ENCODE results near the gene TGFBR1. TPM values are rescaled to one million over a fixed set of nuclear protein-coding genes. Genes with fewer than 3 reads are reported as not detected.

TGFBR1 gene
- total RNA-seq = 100 to 1,000 TPM in 1 of 2 donors, 10 to 100 TPM in 1; 62.7 to 105 TPM

DNA sequence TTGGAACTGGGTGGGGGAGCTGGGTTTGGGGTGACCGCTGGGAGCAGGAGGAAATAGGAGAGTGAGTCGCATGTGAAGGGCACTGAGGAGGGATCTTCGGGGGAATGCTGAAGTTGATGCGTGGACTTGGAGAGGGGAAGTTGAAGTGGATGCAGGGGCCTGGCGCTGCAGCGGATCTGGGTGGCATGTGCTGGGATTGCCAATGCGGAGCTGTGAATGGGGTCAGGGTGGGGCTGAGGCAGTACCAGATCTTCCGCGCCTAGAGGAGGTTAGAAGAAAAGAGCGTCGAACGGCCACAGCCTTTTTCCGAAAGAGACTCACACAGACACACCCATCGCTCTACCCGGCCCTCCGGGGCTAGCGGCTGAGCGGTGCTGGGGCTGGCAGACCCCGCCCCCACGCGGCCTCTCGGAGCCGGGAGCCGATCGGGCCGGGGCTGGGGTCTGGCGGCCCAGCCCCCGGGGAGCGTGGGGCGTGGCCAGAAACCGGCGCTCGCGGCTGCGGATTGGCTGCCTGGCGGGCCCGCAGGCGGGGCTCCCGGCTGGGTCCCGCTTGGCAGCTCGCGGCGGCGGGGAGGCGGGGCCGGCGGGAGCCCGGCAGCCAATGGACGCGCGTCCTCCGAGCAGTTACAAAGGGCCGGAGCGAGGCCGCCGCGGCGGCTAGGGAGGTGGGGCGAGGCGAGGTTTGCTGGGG lies at the start of gene TGFBR1:
TSS of gene TGFBR1 (plus strand) at position 655 of the 693 bp plus-strand sequence. CDS start 93 bp downstream, outside the sequence.
- peak within 1 kb of the TSS; percentile 81 to 87 for H3K27ac Mint-ChIP-seq
- peak; percentile 93 to 94 for ATAC-seq
- peak; percentile 97 for DNase-seq (ENCODE audit: low spot score)
- peaks cover 3% of the 10 kb centered on the region for H3K9me3 Mint-ChIP-seq
- peaks cover 8% of the 10 kb centered on the region for H3K36me3 Mint-ChIP-seq
- no peaks in the 10 kb centered on the region for H3K27me3 Mint-ChIP-seq
- peak within 1 kb of the TSS; percentile 89 for H3K4me3 Mint-ChIP-seq
- H3K4me1 Mint-ChIP-seq (ENCODE audit: low read depth in 2 of 2) = peaks cover 56 to 64% of the 10 kb centered on the region in 2 donors

GRCh38 chr9:99055384-99055783 lies 49.5 kb upstream of the TGFBR1 start:
- H3K27me3 Mint-ChIP-seq = no peaks in the 10 kb centered on the region
- ATAC-seq (no peak), DNase-seq (ENCODE audit: low spot score) (no peak)
- peaks cover 73 to 76% of the 10 kb centered on the region in 2 donors for H3K4me1 Mint-ChIP-seq (ENCODE audit: low read depth in 2 of 2)
- peaks cover 5% of the 10 kb centered on the region for H3K36me3 Mint-ChIP-seq
- peak overlapping the region in 1 of 2 donors; percentile 9 for H3K27ac Mint-ChIP-seq
- H3K9me3 Mint-ChIP-seq = peaks cover 4% of the 10 kb centered on the region
- H3K4me3 Mint-ChIP-seq = peak overlapping the region; percentile 11

DNA sequence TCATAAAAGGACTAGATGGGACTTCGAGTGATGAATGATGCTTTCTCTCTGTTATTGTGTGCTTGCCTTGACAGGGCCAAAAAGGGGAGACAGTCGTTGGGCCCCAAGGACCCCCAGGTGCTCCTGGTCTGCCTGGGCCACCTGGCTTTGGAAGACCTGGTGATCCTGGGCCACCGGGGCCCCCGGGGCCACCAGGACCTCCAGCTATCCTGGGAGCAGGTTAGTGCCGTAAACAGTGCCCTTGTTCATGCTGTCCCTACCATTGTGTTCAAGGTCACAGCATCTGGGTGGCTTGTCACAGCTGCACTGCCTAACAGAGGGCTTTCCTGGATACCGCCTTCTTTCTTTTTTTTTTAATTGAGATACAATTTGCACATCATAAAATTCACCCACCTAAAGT lies 48.7 kb upstream of the TGFBR1 start:
- Mint-ChIP-seq H3K27me3 (no peaks in the 10 kb centered on the region), H3K4me3 (peak overlapping the region; percentile 96), H3K9me3 (peaks cover 4% of the 10 kb centered on the region), H3K27ac (peak overlapping the region; percentile 93 to 95), H3K36me3 (peaks cover 5% of the 10 kb centered on the region), H3K4me1 (ENCODE audit: low read depth in 2 of 2) (peaks cover 77 to 80% of the 10 kb centered on the region in 2 donors)
- DNase-seq (ENCODE audit: low spot score) (no peak), ATAC-seq (no peak)

GRCh38 chr9:99056886-99057664 lies 47.8 kb upstream of the TGFBR1 start:
- ATAC-seq = peak; percentile 63 to 79
- peaks cover 4% of the 10 kb centered on the region for H3K9me3 Mint-ChIP-seq
- no peaks in the 10 kb centered on the region for H3K27me3 Mint-ChIP-seq
- H3K27ac Mint-ChIP-seq = peak overlapping the region; percentile 93 to 95
- H3K4me1 Mint-ChIP-seq (ENCODE audit: low read depth in 2 of 2) = peaks cover 72 to 75% of the 10 kb centered on the region in 2 donors
- H3K4me3 Mint-ChIP-seq = peak overlapping the region; percentile 96
- peaks cover 5% of the 10 kb centered on the region for H3K36me3 Mint-ChIP-seq
- peak; percentile 81 for DNase-seq (ENCODE audit: low spot score)

- H3K9me3 Mint-ChIP-seq = peaks cover 5% of the 10 kb centered on the region
- H3K27ac Mint-ChIP-seq = peak overlapping the region; percentile 93 to 95
- peak; percentile 86 for ATAC-seq
- peak overlapping the region; percentile 96 for H3K4me3 Mint-ChIP-seq
- H3K36me3 Mint-ChIP-seq = peaks cover 7% of the 10 kb centered on the region
- H3K27me3 Mint-ChIP-seq = no peaks in the 10 kb centered on the region
- H3K4me1 Mint-ChIP-seq (ENCODE audit: low read depth in 2 of 2) = peaks cover 70 to 76% of the 10 kb centered on the region in 2 donors
- peak; percentile 89 for DNase-seq (ENCODE audit: low spot score)
These were observed 47.0 kb upstream of the TGFBR1 start for GRCh38 chr9:99057665-99058625.

- peak overlapping the region; percentile 96 for H3K4me3 Mint-ChIP-seq
These were observed 45.7 kb upstream of the TGFBR1 start for GRCh38 chr9:99058964-99059921.

DNA sequence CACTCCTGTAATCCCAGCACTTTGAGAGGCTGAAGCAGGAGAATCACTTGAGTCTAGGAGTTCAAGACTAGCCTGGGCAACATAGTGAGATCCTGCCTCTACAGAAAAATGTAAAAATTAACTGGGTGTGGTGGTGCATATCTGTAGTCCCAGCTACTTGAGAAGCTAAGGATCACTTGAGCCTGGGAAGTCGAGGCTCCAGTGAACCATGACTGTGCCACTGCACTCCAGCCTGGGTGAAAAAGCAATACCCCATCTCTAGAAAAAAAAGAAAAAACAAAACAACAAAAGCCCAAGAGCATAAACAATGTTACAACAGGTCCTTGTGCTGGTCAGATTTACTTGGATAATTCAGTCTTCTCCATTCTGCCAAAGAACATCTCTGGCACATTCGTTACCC lies 44.3 kb upstream of the TGFBR1 start:
- Mint-ChIP-seq H3K9me3 (peaks cover 12% of the 10 kb centered on the region), H3K27ac (peak overlapping the region; percentile 35 to 74), H3K27me3 (no peaks in the 10 kb centered on the region), H3K4me1 (ENCODE audit: low read depth in 2 of 2) (peaks cover 74 to 76% of the 10 kb centered on the region in 2 donors), H3K4me3 (no peak overlapping the region), H3K36me3 (peaks cover 7% of the 10 kb centered on the region)
- DNase-seq (ENCODE audit: low spot score) (no peak), ATAC-seq (no peak)

More at GRCh38 chr9:99058964-99059921, 45.7 kb upstream of the TGFBR1 start:
- peaks cover 73 to 76% of the 10 kb centered on the region in 2 donors for H3K4me1 Mint-ChIP-seq (ENCODE audit: low read depth in 2 of 2)
- ATAC-seq = peak; percentile 77 to 81
- H3K36me3 Mint-ChIP-seq = peaks cover 10% of the 10 kb centered on the region
- peaks cover 8% of the 10 kb centered on the region for H3K9me3 Mint-ChIP-seq
- H3K27ac Mint-ChIP-seq = peak overlapping the region; percentile 93 to 95
- peak; percentile 69 for DNase-seq (ENCODE audit: low spot score)
- no peaks in the 10 kb centered on the region for H3K27me3 Mint-ChIP-seq

- ATAC-seq = no peak
- H3K27me3 Mint-ChIP-seq = no peaks in the 10 kb centered on the region
- no peak overlapping the region for H3K4me3 Mint-ChIP-seq
- no peak for DNase-seq (ENCODE audit: low spot score)
- peaks cover 57 to 60% of the 10 kb centered on the region in 2 donors for H3K4me1 Mint-ChIP-seq (ENCODE audit: low read depth in 2 of 2)
- peaks cover 5% of the 10 kb centered on the region for H3K36me3 Mint-ChIP-seq
- peaks cover 8% of the 10 kb centered on the region for H3K9me3 Mint-ChIP-seq
- H3K27ac Mint-ChIP-seq = peak overlapping the region in 1 of 2 donors; percentile 22
These were observed 42.4 kb upstream of the TGFBR1 start for GRCh38 chr9:99062549-99062948.

DNA sequence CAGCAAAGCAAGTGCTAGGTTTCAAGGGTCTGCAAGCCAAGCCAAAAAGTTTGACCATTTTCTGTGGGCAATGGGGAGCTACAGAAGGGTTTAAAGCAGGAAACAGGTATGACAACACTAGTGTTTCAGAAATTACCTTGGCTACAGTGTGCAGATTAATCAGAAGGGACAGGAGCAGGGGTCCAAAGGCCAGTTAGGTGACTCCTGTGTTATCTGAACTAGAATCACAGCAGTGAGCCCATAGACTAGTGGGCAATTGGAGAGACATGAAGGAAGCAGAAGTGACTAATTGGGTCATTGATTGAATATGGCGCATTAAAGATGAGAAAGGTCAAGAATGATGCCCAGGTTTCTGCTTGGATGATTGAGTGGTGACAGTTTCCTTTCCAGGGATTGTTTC lies 41.4 kb upstream of the TGFBR1 start:
- DNase-seq (ENCODE audit: low spot score) = no peak

GRCh38 chr9:99066571-99066970 lies 38.3 kb upstream of the TGFBR1 start:
- no peak for ATAC-seq
- Mint-ChIP-seq H3K9me3 (peaks cover 8% of the 10 kb centered on the region), H3K36me3 (peaks cover 5% of the 10 kb centered on the region), H3K4me3 (no peak overlapping the region), H3K27ac (no peak overlapping the region), H3K4me1 (ENCODE audit: low read depth in 2 of 2) (peaks cover 45 to 50% of the 10 kb centered on the region in 2 donors), H3K27me3 (no peaks in the 10 kb centered on the region)
- no peak for DNase-seq (ENCODE audit: low spot score)

More for the DNA sequence above, 41.4 kb upstream of the TGFBR1 start:
- Mint-ChIP-seq H3K27ac (peak overlapping the region in 1 of 2 donors; percentile 22), H3K27me3 (no peaks in the 10 kb centered on the region), H3K9me3 (peaks cover 8% of the 10 kb centered on the region), H3K4me3 (no peak overlapping the region), H3K4me1 (ENCODE audit: low read depth in 2 of 2) (peaks cover 49 to 56% of the 10 kb centered on the region in 2 donors), H3K36me3 (peaks cover 5% of the 10 kb centered on the region)
- no peak for ATAC-seq

DNA sequence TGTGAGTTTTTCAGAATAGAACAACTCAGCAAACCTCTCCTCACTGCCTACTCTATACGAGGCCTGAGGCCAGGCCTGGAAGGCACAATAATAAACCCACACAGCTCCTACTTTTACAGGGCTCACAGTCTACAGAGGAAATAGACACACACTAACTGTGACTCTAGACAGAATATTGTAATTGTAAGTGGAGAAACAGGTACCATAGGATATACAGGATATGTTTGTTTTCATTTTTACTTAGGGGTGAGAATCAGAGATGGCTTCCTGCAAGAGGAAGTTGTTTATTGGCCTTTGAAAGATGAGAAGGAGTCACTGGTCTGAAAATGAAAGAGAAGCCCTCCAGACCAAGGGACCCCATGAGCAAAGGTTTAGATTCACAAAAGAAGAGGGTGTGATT lies 35.8 kb upstream of the TGFBR1 start:
- peak overlapping the region; percentile 54 for H3K4me3 Mint-ChIP-seq
- peak; percentile 55 to 65 for ATAC-seq

GRCh38 chr9:99069546-99069945 lies 35.4 kb upstream of the TGFBR1 start:
- H3K27ac Mint-ChIP-seq = peak overlapping the region; percentile 82 to 83
- peaks cover 36 to 49% of the 10 kb centered on the region in 2 donors for H3K4me1 Mint-ChIP-seq (ENCODE audit: low read depth in 2 of 2)
- H3K36me3 Mint-ChIP-seq = no peaks in the 10 kb centered on the region
- no peaks in the 10 kb centered on the region for H3K27me3 Mint-ChIP-seq
- ATAC-seq (no peak), DNase-seq (ENCODE audit: low spot score) (no peak)
- peak overlapping the region; percentile 54 for H3K4me3 Mint-ChIP-seq
- peaks cover under 1% of the 10 kb centered on the region for H3K9me3 Mint-ChIP-seq

More for the DNA sequence above, 35.8 kb upstream of the TGFBR1 start:
- H3K27ac Mint-ChIP-seq = peak overlapping the region; percentile 82 to 83
- no peak for DNase-seq (ENCODE audit: low spot score)
- peaks cover 40 to 49% of the 10 kb centered on the region in 2 donors for H3K4me1 Mint-ChIP-seq (ENCODE audit: low read depth in 2 of 2)
- peaks cover 4% of the 10 kb centered on the region for H3K9me3 Mint-ChIP-seq
- H3K36me3 Mint-ChIP-seq = no peaks in the 10 kb centered on the region
- H3K27me3 Mint-ChIP-seq = no peaks in the 10 kb centered on the region

Data from natural killer cell treated with Interleukin-12 subunit alpha and Interleukin-12 subunit beta and Interleukin-15 and Interleukin-18, amount 100 ng/mL, for 72 hours (primary cell).